Ovary (tissue), 3 donors: Measurements from ENCODE around the gene TCEANC.

Experiments used
- POLR2A ChIP-seq: fragments of 450-650 bp; IDR thresholded peaks from one replicate; pipeline ENCODE4 v1.6.1; 2017; ENCODE audit warnings: antibody characterized with exemption, mild to moderate bottlenecking, moderate library complexity
- TF ChIP-seq, protein P1 (sequence below), 3 donors: fragments of 450-650 bp in 2 of 3; fragments of 200-600 bp in 1 of 3; IDR thresholded peaks; one replicate each; pipeline versions ENCODE4 v1.5.1 to v1.8.0; 2016 to 2022; ENCODE audit warnings: antibody characterized with exemption in 3 of 3, mild to moderate bottlenecking in 1 of 3
- donor health status: DM: no; HTN: no; CAD: no.

DNA sequence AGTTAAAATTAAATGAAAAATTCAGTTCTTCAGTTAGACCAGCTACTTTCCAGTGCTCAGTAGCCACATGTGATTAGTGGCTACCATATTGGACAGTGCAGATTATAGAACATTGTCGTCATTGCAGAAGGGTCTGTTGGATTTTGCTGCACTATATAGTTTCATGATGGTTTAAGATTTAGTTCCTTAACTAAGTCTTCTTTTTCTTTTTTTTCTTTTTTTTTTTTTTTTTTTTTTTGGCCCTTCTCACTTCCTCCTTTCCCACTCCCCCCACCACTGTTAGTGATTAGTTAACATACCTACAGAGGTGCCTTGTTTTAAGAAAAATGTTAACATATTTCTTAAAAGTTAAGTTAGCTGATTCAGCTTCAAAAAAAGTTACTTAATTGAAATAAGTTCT lies 45.0 kb downstream of the TCEANC start:
- TF ChIP-seq, protein P1, sequence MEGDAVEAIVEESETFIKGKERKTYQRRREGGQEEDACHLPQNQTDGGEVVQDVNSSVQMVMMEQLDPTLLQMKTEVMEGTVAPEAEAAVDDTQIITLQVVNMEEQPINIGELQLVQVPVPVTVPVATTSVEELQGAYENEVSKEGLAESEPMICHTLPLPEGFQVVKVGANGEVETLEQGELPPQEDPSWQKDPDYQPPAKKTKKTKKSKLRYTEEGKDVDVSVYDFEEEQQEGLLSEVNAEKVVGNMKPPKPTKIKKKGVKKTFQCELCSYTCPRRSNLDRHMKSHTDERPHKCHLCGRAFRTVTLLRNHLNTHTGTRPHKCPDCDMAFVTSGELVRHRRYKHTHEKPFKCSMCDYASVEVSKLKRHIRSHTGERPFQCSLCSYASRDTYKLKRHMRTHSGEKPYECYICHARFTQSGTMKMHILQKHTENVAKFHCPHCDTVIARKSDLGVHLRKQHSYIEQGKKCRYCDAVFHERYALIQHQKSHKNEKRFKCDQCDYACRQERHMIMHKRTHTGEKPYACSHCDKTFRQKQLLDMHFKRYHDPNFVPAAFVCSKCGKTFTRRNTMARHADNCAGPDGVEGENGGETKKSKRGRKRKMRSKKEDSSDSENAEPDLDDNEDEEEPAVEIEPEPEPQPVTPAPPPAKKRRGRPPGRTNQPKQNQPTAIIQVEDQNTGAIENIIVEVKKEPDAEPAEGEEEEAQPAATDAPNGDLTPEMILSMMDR (IDR thresholded peaks at IDR 0.05) = no peak
- TF ChIP-seq POLR2A = no peak
